HG02981 (cell line): ENCODE measurements around the gene PHACTR1.

Source experiments
- ATAC-seq: cut with Tn5 transposase; IDR thresholded peaks from one replicate; pipeline ENCODE4 v1.9.1; 2021; ENCODE audit warnings: mild to moderate bottlenecking, moderate library complexity; ENCODE audit not compliant: unreplicated experiment

The PHACTR1 gene

GRCh38 chr6:13053006-13053461 is 336.5 kb downstream of the PHACTR1 start:
- no peak for ATAC-seq

GRCh38 chr6:13058051-13058450 is 341.5 kb downstream of the PHACTR1 start:
- no peak for ATAC-seq

- no peak for ATAC-seq
These were observed 342.5 kb downstream of the PHACTR1 start for GRCh38 chr6:13059026-13059425.

- no peak for ATAC-seq
These were observed 346.8 kb downstream of the PHACTR1 start for GRCh38 chr6:13063300-13063918.

- no peak for ATAC-seq
These were observed 349.0 kb downstream of the PHACTR1 start for GRCh38 chr6:13065581-13065980.

GRCh38 chr6:13066050-13066449 is 349.5 kb downstream of the PHACTR1 start:
- no peak for ATAC-seq

- ATAC-seq: no peak
These were observed 350.3 kb downstream of the PHACTR1 start for GRCh38 chr6:13066820-13067219.

- ATAC-seq: no peak
These were observed 352.1 kb downstream of the PHACTR1 start for GRCh38 chr6:13068586-13069210.

- no peak for ATAC-seq
These were observed 355.2 kb downstream of the PHACTR1 start for GRCh38 chr6:13071550-13072345.

GRCh38 chr6:13072686-13073347 is 356.2 kb downstream of the PHACTR1 start:
- no peak for ATAC-seq

- ATAC-seq: no peak
These were observed 358.0 kb downstream of the PHACTR1 start for GRCh38 chr6:13074415-13075140.

- no peak for ATAC-seq
These were observed 358.7 kb downstream of the PHACTR1 start for GRCh38 chr6:13075141-13075845.

- no peak for ATAC-seq
These were observed 360.0 kb downstream of the PHACTR1 start for GRCh38 chr6:13076575-13076974.

- no peak for ATAC-seq
These were observed 360.6 kb downstream of the PHACTR1 start for GRCh38 chr6:13077117-13077516.

GRCh38 chr6:13079096-13079723 is 362.6 kb downstream of the PHACTR1 start:
- ATAC-seq: no peak

GRCh38 chr6:13080462-13081188 is 364.1 kb downstream of the PHACTR1 start:
- ATAC-seq: no peak

- ATAC-seq: no peak
These were observed 364.6 kb downstream of the PHACTR1 start for GRCh38 chr6:13081189-13081563.

GRCh38 chr6:13089296-13089994 is 372.9 kb downstream of the PHACTR1 start:
- ATAC-seq: no peak
